GM12872 (cell line): ENCODE results near the gene CCDC33.

Experiments used
- TF ChIP-seq, protein P1 (sequence below): IDR thresholded peaks from 3 replicates; pipeline ENCODE4 v1.5.1; 2011; ENCODE audit warnings: low read depth, mild to moderate bottlenecking, low read length, moderate library complexity; ENCODE audit not compliant: insufficient read depth

CCDC33 gene

DNA sequence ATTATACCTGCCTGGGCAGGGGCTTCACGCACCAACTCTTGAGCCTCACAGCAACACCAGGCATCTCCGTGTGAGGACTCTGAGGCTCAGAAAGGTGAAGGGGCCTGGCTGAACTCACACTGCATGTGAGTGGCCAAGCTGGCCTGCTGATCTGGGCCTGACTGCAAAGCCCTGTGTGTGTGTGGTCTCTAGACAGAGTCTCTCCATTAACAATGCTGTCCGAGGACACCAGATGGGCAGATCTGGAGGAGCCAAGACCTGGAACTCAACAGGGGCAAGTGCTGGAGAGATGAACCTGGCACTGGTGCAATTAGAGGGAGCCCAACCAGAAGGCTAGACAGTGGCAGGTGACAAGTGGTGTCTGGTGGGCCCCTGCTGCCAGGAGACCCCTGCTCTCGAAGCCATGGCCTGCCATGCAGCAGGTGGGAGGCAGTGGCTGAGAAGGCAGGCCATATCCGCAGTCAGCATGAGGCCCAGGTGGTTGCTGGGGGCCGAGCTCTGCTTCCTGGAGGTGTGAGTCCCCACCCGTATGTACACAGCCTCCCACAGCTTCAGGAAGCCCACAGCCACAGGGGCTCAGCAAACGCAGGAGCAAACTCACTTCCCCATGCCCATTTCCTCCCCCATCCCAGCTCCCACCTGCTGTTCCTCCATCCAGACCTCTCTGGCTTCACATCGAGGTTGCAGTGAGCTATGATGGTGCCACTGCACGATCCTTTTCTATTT is 92.4 kb downstream of the CCDC33 start:
- TF ChIP-seq, protein P1, sequence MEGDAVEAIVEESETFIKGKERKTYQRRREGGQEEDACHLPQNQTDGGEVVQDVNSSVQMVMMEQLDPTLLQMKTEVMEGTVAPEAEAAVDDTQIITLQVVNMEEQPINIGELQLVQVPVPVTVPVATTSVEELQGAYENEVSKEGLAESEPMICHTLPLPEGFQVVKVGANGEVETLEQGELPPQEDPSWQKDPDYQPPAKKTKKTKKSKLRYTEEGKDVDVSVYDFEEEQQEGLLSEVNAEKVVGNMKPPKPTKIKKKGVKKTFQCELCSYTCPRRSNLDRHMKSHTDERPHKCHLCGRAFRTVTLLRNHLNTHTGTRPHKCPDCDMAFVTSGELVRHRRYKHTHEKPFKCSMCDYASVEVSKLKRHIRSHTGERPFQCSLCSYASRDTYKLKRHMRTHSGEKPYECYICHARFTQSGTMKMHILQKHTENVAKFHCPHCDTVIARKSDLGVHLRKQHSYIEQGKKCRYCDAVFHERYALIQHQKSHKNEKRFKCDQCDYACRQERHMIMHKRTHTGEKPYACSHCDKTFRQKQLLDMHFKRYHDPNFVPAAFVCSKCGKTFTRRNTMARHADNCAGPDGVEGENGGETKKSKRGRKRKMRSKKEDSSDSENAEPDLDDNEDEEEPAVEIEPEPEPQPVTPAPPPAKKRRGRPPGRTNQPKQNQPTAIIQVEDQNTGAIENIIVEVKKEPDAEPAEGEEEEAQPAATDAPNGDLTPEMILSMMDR = no peak

DNA sequence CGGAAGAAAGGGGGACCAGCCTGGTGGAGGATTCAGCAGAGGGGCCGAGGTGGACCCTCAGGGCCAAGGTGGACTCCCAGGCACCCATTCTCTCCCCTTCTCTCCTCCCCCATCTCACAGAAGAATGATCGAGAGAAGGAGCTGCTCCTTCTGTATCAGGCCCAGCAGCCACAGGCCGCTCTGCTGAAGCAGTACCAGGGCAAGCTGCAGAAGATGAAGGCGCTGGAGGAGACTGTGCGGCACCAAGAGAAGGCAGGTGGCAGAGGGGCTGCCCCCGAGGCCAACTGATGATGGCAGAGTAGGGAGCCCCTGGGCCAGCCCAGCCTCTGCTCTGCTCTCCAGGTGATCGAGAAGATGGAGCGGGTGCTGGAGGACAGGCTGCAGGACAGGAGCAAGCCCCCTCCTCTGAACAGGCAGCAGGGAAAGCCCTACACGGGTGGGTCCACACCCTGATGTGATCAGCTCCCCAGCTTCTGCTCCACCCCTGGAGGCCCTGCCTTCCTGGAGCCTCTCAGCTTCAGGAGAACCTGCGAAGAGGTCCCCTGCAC is 94.8 kb downstream of the CCDC33 start:
- TF ChIP-seq, protein P1 = no peak

DNA sequence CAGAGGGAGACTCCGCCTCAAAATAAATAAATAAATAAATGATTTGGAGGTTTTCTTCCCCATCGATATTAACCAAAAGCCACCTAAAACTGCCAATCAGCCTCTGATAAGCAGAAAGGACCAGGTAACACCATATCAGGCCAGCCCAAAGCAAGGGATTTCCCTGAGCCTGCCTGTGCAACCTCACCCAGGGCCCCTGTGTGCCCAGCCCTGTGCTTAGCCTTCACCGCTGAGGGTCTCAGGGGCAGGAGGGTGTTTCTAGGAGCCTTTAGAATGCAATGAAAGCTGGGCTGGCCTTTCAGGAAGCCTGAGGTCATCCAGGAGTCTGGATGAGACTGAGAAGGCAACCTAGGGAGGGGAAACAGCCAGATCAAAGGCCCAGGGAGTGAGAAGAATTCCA is 95.9 kb downstream of the CCDC33 start:
- TF ChIP-seq, protein P1 = no peak

DNA sequence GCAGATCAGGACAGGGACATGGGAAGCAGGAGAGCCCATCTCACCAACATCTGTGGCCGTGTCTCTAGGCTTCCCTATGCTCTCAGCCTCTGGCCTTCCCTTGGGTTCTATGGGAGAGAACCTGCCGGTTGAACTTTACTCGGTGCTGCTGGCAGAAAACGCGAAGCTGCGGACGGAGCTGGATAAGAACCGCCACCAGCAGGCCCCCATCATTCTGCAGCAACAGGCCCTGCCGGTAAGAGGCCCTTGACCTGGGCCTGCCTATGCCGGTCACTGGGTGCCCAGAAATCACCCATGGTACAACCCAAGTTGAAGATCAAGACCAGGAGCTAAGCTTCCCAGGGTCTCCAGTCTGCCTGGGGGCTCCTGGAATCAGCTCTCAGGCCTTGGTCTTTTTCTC is 96.5 kb downstream of the CCDC33 start:
- TF ChIP-seq, protein P1 = no peak

DNA sequence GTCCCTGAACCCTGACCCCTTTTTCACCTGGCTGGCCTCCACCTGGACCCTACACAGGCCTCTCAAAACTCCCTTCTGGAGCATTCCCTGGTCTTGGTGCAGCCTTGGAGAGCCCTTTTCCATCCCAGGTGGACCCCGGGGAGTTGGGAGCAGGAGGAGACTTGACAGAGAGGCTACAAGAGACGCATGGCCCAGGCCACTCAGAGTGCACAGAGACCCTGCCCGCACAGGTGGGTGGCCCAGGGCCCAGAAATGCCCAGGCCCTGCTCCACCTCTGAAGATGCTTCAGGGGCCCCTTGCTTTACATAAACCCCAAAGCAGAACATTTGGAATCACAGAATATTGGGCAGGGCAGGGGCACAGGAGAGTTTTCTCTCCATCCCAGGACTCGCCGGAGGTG is 97.0 kb downstream of the CCDC33 start:
- TF ChIP-seq, protein P1 = no peak

DNA sequence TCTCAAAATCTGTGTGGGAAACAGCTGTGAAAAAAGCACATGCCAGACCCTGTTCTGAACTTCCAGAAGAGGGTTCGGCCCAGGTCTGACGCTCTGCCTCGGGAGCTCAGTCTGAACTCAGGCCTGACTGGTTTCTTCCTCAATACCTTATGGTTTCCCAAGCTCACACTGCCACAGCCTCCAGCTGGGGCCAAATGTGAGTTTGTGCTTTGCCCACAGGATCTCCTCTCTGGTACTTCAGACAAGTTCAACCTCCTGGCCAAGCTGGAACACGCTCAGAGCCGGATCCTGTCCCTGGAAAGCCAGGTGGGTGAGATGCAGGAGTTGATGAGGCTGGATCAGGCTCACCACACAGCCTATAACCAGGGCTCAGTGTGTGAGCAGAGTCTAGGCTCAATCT is 97.5 kb downstream of the CCDC33 start:
- TF ChIP-seq, protein P1 = no peak

DNA sequence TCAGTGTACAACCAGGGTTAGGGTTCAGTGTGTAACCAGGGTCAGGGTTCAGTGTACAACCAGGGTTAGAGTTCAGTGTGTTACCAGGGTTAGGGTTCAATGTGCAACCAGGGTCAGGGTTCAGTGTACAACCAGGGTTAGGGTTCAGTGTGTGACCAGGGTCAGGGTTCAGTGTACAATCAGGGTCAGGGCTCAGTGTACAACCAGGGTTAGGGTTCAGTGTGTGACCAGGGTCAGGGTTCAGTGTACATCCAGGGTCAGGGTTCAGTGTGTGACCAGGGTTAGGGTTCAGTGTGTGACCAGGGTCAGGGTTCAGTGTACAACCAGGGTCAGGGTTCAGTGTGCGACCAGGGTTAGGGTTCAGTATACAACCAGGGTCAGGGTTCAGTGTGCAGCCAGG is 98.0 kb downstream of the CCDC33 start:
- TF ChIP-seq, protein P1 = no peak
